GM21528 (cell line): ENCODE results near the gene COL5A3.

Experiments
- ATAC-seq: cut with Tn5 transposase; IDR thresholded peaks from one replicate; pipeline ENCODE4 v1.9.1; 2021; ENCODE audit warnings: mild to moderate bottlenecking, moderate library complexity; ENCODE audit not compliant: unreplicated experiment, low FRiP score

Gene COL5A3

DNA sequence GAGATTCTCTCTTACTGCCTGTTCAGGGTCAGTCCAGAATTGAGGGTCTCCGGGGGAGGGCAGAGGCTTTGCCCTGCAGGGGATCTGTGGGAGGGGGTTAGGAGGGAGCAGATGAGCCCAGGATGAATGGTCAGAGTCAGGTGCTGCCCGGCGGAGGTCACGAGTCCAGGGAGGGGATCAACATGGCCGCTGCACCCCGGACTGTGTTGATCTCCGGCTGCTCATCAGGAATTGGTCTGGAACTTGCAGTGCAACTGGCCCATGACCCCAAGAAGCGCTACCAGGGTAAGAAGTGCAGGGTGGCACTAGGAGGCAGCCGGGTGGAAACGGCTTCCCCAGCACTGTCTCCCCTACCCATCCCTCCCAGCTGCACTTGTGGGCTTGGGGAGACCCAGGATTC, 3.0 kb upstream of the COL5A3 start, which contains the start of gene RDH8:
TSS of gene RDH8 (plus strand) at position 168 of the 400 bp plus-strand sequence. CDS start at position 183, 15 bp downstream.
- no peak for ATAC-seq

DNA sequence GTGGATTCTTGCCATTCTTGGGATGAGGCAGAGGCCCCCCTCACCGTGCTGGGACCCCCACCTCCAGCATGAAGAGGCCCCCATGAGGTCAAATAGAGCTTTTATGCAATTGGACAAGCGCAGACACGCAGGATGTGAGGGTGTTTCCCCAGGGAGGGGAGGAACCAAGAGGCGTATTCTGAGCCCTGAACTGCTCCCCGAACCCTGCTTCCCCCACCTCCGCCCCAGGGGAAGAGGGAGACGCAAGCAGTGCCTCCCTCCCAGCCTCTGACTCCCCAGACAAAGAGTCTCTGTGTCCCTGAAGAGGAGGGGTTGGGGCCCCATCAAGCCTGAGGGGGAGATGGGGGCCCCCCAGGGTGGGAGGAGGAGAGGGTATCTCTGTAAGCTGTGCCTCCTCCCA, 1.7 kb upstream of the COL5A3 start:
- ATAC-seq, result no peak

DNA sequence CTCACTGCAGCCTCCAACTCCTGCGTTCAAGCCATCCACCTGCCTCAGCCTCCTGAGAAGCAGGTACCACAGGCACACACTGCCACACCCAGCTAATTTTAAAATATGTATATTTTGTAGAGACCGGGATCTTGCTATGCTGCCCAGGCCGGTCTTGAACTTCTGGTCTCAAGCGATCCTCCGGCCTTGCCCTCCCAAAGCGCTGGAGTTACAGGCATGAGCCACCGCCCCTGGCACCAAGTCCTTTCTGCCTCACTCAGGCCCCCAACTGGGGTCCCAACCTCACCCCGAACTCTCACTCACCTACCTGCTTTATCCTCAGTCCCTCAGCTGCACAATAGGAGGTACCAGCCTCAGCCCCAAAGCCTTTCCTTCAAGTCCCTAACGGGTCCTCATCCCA, 635 bp upstream of the COL5A3 start:
- no peak for ATAC-seq

DNA sequence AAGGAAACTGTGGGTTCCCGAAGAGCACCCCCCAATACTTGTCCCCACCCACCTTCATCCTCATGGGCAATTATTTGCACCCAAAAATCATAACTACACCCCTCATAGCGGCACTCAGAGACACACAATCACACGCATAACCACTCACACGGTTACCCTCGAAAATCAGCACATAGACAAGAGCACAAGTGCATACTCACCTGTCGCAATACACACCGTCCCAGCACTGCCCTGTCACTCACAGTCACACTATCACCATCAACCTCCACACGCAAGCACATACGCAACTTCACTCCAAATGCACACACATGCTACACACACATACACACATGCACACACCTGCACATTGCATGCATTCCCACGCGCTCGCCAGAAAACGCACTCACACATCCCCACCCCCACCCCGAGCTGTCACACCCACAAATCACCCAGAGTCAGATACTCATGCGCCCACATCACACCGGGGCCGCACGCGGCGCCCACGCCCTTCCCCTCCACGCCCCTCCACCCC, 535 bp downstream of the COL5A3 start:
- ATAC-seq, result no peak

DNA sequence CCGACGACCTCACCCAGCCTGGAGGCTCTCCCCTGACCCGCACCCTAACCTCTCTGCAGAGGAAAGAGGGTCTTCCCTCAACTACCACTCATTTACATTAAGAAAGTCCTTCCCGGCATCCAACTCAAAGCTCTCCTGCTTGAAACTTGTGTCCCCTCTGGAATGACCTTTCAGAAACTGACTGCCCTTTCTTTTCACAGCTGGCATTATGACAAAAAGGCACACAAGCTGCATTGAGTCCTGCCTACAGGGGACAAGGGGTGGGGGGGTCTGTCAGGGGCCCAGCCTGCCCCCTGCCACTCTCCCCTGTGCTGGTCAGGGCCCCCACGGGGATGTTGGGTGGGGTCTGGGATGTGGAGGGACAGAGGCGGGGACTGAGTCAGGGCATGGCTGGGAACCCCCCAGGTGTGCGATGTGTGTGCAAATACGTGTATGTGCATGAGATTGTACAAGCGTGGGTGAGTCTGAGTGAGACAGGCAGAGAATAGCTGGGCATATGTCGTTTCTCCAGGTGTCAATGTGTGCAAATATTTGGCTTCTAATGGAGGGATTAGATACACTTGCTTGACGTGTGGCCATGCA, 2.0 kb downstream of the COL5A3 start:
- ATAC-seq, result no peak

DNA sequence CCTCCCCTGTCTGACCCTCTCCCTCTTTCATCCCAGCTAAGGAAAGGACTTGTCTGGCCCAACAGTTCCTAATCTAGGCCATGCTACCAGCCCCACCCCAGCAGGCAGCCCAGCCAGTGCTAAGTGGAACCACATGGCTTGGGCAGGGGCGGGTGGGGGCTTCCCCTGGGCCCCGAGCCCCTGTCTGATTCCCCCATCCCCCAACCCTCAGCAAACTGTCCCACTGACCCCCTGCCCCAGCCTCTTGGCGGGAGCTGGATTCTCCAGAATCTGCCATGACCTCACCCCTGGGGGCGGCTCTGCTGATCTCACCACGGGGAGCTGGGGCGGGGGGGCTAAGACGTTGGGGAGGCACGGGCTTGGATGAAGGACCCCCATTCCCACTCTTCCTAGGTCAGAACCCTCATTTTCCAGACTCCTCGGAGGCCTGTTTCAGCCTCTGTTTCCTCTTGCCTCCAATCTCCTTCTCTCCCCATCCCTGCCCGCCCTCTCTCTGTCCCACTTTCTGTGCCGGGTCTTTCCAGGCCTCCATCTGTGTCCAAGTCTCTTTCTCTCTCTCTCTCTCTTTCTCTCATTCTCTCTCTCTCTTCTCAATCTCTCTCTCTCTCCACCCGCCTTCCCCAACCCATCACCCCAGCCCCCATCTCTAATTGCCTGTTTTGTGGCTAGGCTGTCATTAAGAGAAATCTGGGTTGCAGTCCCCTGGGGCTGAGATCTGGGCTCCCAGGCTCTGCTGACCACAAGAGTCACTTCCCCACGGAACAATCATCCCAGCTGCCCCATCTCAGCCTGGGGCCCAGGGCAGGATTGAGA, 2.7 kb downstream of the COL5A3 start:
- no peak for ATAC-seq

DNA sequence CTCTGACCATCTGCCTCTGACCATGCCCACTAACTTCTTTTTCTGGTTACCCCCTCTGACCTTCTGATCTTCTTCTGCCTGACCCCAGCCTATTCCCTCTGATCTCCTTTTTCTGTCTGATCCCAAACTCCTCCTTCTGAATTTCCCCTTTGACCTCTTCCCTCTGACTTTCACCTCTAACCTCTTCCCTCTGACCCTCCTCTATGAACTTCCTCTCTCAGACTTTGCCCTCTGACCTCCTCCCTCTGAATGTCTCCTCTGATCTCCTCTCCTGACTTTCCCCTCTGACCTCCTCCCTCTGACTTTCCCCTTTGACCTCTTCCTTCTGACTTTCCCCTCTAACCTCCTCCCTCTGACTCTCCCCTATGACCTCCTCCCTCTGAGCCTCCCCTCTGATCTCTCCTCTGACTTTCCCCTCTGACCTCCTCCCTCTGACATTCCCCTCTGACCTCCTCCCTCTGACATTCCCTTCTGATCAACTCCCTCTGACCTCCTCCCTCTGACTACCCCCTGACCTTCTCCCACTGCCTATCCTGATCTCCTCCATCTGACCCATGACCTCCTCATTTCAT, 3.5 kb downstream of the COL5A3 start:
- ATAC-seq, result no peak

DNA sequence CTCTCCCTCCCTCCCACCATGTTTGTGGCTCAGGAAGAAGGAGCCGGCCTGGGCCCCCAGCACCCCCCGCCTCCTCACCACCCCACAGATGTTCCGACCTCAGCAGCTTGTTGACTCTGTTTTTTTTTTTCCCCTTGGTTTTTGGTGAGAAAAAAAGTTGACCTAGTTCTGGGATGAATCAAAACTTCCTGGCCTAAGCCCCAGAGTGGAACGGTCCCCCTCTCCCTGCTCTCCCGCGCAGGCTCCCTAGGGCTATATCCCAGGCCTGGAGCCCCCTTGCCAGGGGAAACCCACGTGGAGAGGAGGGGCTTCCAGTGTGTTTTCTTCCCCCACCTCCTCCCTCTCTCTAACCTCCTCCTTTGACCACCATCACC, 4.0 kb downstream of the COL5A3 start:
- ATAC-seq, result no peak

DNA sequence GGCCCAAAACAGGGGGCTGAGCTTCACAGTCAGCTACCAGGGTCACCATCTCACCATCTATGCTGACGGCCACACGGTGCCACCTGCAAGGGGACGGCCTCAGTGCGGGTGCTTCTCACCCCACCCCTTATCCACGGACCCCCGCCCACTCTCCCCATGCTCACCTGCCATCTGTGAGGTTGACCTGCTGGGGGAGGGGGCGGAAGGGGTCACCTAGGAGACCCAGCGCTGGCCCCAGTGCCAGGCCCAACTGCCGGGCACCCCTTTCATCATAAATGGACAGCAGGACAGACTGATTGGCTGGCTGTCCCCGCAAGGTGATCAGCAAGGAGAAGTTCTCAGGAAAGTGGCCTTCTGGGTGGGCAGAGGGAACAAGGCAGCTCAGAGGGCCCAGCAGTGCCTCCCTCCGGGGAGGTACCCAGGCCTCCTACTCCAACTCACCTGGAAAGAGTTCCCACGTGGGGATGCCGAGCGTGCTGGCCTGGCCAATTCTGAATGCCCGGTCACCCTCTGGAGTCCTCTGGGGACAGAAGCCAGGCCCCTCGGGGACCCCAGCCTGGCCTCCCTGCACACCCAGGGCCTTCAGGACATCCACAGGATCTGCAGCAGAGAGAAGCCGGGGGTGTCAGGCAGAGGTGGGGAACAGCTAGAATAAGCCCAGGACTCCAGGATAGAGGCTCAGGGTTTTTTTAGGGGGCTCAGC, 4.5 kb downstream of the COL5A3 start:
- ATAC-seq, result no peak

DNA sequence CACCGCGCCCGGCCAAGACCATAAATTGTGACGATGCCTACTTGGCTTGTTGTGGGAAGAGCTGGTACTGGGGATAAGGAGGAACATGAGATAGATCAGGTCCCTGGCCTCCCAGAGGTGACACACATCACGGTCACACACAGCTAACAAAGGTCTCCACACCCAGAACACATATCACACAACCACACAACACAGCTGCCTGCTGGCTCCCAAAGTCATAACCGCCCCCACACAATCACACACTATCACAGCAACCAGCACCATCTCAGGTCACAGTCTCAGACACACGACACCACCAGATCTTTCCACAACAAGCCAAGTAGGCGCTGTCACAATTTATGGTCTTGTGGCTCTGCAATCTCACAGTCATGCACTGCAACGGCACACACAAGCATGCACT, 5.7 kb downstream of the COL5A3 start:
- no peak for ATAC-seq

DNA sequence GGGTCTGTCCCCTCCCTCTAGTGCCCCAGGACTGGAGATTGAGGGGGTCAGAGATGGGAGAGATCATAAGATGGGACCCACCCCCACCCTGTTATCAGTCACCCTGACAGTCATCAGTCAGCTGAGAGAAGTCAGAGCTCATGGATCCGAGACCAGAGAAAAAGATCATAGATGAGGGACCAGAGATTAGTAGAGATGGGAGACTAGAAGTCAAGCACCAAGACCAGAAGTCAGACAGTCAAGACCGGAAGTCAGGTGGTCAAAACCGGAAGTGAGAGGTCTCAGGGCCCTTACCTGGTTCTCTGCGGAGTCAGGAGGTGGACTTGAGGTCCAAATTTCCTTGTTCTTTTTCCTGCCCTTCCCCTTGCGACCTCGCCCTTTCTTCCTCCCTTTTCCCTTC, 7.0 kb downstream of the COL5A3 start:
- no peak for ATAC-seq

DNA sequence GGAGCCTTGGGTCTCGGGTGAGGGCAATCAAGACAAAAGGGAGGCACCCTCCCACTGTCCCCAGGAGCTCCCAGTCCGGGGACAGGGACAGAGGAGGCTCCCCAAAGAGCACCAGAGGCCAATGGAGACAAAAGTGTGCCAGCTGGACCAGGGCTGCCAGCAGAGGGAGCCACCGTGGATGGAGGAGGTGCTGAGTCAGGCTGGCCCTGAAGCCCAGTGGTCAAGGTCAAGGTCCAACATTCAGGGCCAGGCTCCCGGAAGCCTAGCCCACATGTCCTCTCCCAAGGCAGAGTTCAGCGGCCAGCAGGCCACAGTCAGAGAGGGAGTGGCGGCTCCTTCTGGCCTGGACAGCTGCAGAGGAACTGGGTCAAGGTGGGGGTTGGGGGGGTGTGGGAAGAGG, 8.4 kb downstream of the COL5A3 start:
- ATAC-seq, result no peak

DNA sequence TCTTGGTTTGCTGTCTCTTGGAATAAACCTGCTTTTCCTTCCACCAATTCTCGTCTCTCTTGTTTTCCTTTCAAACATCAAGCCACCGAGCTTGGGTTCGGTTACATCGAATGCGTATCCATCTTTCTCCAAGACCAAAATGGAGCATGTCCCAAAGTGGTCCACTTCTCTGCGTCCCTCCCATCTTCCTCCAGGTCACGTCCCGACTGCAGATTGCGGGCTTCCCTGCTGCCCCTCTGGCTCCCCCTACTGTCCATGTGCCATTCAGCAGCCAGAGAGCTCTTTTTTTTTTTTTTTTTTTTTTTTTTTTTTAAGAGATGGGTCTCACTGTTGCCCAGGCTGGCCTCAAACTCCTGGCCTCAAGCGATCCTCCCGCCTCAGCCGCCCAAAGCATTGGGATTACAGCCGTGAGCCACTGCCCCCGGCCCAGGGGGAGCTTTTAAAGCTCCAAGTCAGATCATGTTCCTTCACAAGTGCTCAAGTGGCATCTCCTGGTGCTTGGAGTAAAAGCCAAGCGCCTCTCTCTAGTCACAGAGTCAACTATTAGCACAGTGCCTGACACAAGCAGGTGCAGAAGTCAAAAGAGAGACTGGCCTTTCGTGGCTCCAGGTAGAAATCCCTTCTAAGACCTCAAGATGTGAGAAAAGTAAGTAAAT, 10.0 kb downstream of the COL5A3 start:
- no peak for ATAC-seq

DNA sequence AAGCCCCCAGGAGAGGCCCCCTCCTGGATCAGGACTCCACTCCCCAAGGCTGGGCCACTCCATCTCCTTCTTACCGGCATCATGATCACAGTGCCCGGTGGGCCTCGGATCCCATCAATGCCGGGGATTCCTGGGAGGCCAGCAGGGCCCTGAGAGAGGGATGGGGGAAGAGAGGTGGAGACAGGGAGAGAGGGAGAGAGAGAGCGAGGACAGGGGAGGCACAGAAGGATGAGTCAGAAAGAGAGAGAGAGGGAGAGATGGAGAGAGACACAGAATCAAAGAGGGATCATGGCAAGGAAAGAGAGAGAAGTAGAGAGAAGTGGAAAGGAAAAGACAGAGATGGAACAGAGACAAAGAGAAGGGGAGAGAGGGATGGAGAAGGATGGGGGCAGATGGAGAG, 13.8 kb downstream of the COL5A3 start:
- ATAC-seq, result no peak

DNA sequence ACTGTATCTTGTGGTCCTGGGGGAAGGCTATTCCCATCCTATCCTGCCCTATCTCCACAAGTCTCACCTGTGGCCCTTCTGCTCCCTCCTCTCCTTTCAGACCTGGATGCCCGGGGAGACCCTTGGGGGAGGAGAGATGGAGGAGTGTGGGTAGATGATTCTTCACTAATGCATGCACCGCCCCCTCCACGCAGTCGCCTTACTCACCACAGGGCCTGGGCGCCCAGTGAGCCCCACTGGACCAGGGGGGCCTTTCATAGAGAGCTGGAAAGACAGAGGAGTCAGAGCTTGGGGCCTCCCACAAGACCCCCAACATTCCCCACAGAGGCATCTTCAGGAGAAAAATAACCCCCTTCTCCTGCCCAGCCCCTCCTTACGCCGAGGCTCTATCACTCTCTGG, 14.3 kb downstream of the COL5A3 start:
- ATAC-seq, result no peak

DNA sequence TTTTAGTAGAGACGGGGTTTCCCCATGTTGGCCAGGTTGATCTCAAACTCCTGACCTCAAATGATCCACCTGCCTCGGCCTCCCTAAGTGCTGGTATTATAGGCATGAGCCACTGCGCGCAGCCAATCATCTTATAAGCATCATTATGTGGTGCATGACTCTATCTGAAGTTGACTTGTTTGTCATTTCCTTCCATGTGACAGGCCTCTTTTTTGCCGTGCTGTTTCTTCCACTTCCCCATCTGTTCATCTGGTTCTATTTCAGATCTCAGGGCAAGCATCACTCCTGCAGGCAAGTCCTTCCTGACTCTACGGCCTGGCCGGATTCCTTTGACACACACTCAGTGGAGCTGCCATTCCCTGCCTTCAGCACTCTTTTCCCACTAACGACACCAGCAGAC, 15.2 kb downstream of the COL5A3 start:
- ATAC-seq, result no peak

DNA sequence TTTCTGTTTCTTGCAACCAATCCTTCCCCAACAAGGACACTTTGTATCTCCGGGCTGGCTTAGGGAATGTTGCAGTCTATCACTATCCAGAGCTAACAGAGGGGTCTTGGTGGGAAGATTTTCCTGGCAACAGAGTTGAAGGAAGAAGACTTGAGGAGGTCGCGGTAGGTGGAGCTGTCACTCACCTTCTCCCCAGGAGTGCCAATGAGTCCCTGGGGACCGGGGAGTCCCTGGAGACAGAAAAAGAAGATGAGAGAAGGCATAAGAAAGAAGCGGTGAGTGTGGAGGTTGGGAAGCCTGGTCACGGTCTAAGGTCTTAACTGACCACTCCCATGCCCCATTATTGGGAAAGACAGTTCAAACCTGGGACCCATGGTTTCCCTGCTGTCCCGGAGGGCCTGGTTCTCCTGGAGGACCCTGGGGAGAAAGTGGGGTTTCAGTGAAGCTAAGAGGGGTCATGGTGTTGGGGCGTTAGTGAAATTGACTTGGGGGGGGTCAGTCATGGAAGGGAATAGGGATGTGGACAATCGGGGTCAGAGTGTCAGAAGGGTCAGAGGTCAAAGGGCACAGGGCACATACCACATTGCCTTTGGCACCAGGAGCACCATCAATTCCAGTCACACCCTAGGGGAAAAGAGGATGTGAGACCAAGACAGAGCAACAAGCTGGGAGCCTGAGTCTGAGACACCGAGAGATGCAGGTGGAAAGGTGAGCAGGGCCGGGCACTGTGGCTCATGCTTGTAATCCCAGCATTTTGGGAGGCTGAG, 18.7 kb downstream of the COL5A3 start:
- ATAC-seq, result no peak

DNA sequence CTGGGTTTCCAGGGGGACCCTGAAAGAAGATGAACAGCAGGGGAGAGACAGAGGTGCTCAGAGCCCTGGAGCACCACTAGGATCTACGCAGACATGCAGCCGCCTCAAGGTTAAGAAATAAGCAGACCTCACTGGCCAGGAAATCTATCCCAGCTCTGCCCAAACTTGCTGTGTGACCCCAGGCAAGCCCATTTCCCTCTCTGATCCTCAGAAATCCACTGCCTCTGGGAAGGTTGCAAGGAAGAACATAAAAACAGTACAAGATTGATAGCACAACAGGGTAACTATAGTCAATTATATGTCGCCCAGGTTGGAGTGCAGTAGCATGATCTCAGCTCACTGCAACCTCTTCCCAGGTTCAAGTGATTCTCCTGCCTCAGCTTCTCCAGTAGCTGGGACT, 20.8 kb downstream of the COL5A3 start:
- ATAC-seq, result no peak

DNA sequence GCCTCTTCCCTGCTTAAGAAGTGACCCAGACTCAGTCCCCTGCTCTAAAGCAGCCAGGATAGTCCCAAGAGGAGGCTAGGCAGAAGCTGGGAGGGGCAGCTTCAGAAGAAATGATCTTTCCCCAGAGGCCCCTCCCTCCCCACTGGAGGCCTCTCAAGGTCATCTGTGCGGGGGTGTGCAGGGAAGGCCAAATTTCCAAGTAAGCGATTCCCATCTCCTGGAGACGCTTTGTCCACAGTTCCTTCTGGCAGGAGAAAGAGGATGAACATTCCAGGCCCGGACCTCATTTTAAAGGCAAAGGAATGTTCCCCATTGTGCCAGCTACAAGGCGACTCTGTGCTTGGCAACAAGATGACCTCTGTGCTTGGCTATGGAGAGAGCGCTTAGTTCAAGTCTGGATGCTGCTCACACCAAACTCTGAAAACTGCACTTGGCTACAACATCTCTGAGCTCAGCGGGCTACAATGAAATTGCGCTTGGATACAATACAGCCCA, 23.5 kb downstream of the COL5A3 start:
- ATAC-seq, result no peak
